Panc1 (cell line): ENCODE data around the gene NREP.

ENCODE experiments used
- POLR2AphosphoS5 ChIP-seq: IDR thresholded peaks from 2 replicates; pipeline ENCODE4 v1.6.1; 2012; ENCODE audit warnings: mild to moderate bottlenecking, low read depth, low read length, moderate library complexity
- SIN3A ChIP-seq: IDR thresholded peaks from 2 replicates; pipeline ENCODE4 v1.6.1; 2012; ENCODE audit warnings: low read depth, mild to moderate bottlenecking, low read length, moderate library complexity, borderline replicate concordance; ENCODE audit not compliant: insufficient read depth
- TCF7L2 ChIP-seq: IDR thresholded peaks from 2 replicates; pipeline ENCODE4 v1.6.1; 2011; ENCODE audit warnings: mild to moderate bottlenecking, low read depth, low read length, inconsistent platforms
- TF ChIP-seq, protein P1 (sequence below): fragments of 450-650 bp; IDR thresholded peaks from 2 replicates; pipeline ENCODE4 v1.5.1; 2017; ENCODE audit warnings: mild to moderate bottlenecking
- TF ChIP-seq, protein P2 (sequence below), 2 experiments: IDR thresholded peaks; 2 replicates each; pipeline ENCODE4 v1.6.1; 2011 to 2012; ENCODE audit warnings: low read depth in 2 of 2, control low read depth in 1 of 2, low read length in 1 of 2, mild to moderate bottlenecking in 1 of 2, moderate library complexity in 1 of 2; ENCODE audit not compliant: insufficient read depth in 1 of 2

DNA sequence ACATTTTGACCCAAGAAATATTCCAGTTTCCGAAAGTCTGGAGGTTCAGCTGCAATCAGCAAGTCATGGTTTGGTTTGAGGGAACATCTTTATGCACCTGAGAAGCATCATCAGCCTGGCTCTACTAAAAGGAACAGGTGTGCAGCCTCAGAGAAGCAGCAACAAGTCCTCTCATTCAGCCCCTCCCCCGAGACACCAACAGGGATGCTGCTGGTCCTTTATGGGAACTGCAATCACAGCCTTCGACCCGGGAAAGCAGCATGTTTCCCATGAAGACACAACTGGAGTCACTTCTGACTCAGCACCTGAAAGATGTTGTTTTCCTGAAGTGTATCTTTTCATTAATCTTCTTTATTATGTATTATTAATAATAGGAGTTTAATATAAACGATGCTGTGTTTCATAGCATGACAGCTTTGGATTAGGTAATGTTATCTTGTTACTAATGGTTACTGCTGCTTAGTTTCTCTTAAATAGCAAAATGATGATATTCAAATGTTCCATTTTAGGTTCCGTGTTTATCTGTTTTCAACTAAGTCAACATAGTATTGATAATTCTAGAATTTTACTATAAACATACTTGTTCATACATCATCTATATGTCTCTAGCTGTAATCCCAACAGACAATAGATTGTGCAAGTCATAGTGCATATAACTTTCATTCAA is 15.6 kb upstream of the NREP start:
- TF ChIP-seq, protein P1, sequence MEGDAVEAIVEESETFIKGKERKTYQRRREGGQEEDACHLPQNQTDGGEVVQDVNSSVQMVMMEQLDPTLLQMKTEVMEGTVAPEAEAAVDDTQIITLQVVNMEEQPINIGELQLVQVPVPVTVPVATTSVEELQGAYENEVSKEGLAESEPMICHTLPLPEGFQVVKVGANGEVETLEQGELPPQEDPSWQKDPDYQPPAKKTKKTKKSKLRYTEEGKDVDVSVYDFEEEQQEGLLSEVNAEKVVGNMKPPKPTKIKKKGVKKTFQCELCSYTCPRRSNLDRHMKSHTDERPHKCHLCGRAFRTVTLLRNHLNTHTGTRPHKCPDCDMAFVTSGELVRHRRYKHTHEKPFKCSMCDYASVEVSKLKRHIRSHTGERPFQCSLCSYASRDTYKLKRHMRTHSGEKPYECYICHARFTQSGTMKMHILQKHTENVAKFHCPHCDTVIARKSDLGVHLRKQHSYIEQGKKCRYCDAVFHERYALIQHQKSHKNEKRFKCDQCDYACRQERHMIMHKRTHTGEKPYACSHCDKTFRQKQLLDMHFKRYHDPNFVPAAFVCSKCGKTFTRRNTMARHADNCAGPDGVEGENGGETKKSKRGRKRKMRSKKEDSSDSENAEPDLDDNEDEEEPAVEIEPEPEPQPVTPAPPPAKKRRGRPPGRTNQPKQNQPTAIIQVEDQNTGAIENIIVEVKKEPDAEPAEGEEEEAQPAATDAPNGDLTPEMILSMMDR: no peak
- TF ChIP-seq POLR2AphosphoS5: no peak
- TF ChIP-seq SIN3A: no peak
- TF ChIP-seq, protein P2, sequence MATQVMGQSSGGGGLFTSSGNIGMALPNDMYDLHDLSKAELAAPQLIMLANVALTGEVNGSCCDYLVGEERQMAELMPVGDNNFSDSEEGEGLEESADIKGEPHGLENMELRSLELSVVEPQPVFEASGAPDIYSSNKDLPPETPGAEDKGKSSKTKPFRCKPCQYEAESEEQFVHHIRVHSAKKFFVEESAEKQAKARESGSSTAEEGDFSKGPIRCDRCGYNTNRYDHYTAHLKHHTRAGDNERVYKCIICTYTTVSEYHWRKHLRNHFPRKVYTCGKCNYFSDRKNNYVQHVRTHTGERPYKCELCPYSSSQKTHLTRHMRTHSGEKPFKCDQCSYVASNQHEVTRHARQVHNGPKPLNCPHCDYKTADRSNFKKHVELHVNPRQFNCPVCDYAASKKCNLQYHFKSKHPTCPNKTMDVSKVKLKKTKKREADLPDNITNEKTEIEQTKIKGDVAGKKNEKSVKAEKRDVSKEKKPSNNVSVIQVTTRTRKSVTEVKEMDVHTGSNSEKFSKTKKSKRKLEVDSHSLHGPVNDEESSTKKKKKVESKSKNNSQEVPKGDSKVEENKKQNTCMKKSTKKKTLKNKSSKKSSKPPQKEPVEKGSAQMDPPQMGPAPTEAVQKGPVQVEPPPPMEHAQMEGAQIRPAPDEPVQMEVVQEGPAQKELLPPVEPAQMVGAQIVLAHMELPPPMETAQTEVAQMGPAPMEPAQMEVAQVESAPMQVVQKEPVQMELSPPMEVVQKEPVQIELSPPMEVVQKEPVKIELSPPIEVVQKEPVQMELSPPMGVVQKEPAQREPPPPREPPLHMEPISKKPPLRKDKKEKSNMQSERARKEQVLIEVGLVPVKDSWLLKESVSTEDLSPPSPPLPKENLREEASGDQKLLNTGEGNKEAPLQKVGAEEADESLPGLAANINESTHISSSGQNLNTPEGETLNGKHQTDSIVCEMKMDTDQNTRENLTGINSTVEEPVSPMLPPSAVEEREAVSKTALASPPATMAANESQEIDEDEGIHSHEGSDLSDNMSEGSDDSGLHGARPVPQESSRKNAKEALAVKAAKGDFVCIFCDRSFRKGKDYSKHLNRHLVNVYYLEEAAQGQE (IDR thresholded peaks at IDR 0.05; ENCODE audit: insufficient read depth in 1 of 2, low read depth in 2 of 2, low read length in 1 of 2): no peak
- no peak for TF ChIP-seq TCF7L2
